ENCODE data around the gene SYNE1. TPM values are rescaled to one million over a fixed set of nuclear protein-coding genes. Genes with fewer than 3 reads are reported as not detected.
A peak's percentile ranks its signal among the peaks of the same experiment; 100 is the strongest.

Gene SYNE1
- polyA plus RNA-seq, 1 donor from 2014 or later, result 30.9 TPM

- peaks cover 20 to 24% (median 24%) of the 10 kb centered on the region in 3 donors for H3K4me1 Mint-ChIP-seq
- no peak overlapping the region for H3K4me3 Mint-ChIP-seq
- no peaks in the 10 kb centered on the region for H3K27me3 Mint-ChIP-seq
- H3K9me3 Mint-ChIP-seq, result no peaks in the 10 kb centered on the region
- peaks cover 8% of the 10 kb centered on the region for H3K36me3 Mint-ChIP-seq
- peak overlapping the region in 1 of 3 donors; percentile 42 for H3K27ac Mint-ChIP-seq
Measured at GRCh38 chr6:152295346-152295745, 341.8 kb downstream of the SYNE1 start.

DNA sequence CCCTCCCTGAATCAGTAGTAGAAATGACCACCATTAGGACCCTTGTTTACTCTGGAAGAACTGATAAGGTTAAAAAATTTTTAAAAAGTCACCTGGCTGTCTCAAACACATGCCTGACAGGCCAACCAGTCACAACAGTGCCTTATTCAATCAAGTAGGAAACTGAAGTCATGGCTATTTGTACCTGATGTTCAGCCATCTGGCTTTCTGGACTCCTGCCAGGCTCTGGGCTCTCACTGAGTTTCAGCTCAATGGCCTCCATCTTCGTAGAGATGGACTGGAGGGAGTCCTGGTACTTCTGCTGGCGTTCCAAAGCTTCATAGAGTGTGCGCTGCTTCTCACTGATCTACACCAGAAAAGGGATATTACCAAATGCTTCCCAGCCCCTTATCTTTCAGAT, 343.8 kb downstream of the SYNE1 start:
- Mint-ChIP-seq H3K27me3 (no peaks in the 10 kb centered on the region), H3K4me1 (peaks cover 7 to 12% (median 10%) of the 10 kb centered on the region in 3 donors)

DNA sequence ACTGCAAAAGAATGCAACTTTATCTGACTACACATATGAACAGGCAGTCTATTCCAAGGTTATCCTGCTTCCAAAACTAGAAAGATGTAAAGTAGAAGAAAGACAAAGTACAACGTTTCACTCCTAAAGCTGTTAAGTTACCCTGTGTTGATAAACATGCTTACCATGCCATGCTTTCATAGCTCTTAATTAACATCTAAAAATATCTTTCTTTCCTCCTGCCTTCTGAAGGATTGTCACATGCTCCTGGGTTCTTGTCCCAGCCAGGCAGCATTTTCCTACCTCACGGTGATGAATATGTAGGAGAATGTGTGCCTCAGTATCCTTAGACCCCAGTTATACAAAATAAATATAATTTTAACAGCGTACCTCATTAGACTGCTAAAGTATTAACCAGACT, 344.6 kb downstream of the SYNE1 start:
- Mint-ChIP-seq H3K36me3 (peaks cover 11% of the 10 kb centered on the region), H3K9me3 (no peaks in the 10 kb centered on the region), H3K27ac (no peak overlapping the region), H3K4me3 (no peak overlapping the region), H3K4me1 (peaks cover 3 to 7% (median 6%) of the 10 kb centered on the region in 3 donors), H3K27me3 (no peaks in the 10 kb centered on the region)

More for the DNA sequence above, 343.8 kb downstream of the SYNE1 start:
- no peak overlapping the region for H3K4me3 Mint-ChIP-seq
- no peaks in the 10 kb centered on the region for H3K9me3 Mint-ChIP-seq
- H3K36me3 Mint-ChIP-seq, result peaks cover 11% of the 10 kb centered on the region
- H3K27ac Mint-ChIP-seq, result no peak overlapping the region

DNA sequence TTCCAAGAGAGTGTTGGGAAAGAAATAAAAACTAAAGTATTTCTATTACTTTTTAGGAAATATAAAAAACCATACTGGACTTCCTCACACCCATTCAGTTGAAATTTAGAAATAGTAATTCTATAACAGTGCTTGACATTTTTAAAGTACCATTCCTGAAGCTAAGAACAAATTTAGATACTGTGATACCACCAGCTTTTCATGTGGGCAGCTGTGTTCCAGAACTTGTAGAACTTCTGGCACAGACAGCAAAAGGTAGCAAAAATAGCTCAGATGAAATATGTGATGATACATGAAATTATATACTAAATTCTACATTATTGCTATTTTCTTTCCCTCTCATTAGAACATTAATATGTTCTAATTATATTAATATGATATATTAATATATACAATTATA, 346.5 kb downstream of the SYNE1 start:
- H3K9me3 Mint-ChIP-seq, result no peaks in the 10 kb centered on the region
- H3K4me1 Mint-ChIP-seq, result peaks cover 0 to 3% (median 3%) of the 10 kb centered on the region in 3 donors
- H3K27me3 Mint-ChIP-seq, result no peaks in the 10 kb centered on the region
- H3K36me3 Mint-ChIP-seq, result peaks cover 9% of the 10 kb centered on the region
- no peak overlapping the region for H3K4me3 Mint-ChIP-seq
- H3K27ac Mint-ChIP-seq, result no peak overlapping the region

DNA sequence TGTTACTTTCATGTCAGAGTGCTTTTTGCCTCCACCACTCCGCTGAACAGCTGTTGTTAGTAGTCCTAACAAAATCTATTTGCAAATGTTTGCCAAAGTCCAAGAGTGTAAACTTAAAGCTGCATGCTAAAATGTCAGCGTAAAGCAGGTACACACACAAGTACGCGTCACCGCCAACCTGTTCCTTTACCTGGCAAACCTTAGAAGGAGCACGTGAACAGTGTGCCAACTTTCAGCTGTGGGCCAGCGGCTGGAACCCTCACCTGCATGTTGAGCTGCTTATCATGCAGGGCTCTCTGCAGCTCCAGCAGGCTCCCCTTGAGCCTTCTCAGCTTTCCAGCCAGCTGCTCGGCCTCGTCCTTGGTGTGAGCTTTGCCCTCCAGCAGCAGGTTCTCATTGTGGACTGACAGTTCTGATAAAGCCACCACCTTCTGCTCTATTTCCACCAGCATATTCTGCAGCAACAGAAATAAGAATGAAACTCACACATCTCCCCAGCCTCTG, 359.3 kb downstream of the SYNE1 start:
- H3K9me3 Mint-ChIP-seq, result no peaks in the 10 kb centered on the region
- no peak overlapping the region for H3K4me3 Mint-ChIP-seq
- H3K4me1 Mint-ChIP-seq, result no peaks in the 10 kb centered on the region
- H3K27me3 Mint-ChIP-seq, result no peaks in the 10 kb centered on the region
- peaks cover 5% of the 10 kb centered on the region for H3K36me3 Mint-ChIP-seq
- H3K27ac Mint-ChIP-seq, result no peak overlapping the region

DNA sequence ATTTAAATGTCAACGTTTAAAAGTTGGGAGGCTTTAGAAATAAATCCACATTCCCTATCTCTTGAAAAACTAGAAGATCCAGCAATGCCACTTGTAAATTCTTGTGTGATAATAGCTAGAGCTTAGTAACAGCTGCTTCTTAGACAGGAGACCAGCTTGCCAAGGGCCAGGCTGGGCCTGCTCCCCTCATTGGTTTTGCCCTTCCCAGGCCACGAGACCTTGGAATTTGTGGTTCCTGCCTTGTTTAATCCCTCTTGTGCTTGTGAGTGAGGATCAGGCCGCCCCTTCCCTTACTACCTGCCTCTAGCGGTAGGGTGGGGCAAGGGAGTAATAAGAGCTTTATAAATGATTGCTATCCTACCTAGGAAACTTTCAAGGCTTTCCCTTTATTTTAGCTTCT, 363.5 kb downstream of the SYNE1 start:
- Mint-ChIP-seq H3K27me3 (no peaks in the 10 kb centered on the region), H3K9me3 (no peaks in the 10 kb centered on the region), H3K4me3 (no peak overlapping the region), H3K27ac (no peak overlapping the region), H3K4me1 (no peaks in the 10 kb centered on the region), H3K36me3 (no peaks in the 10 kb centered on the region)

GRCh38 chr6:152273002-152273401, 364.2 kb downstream of the SYNE1 start:
- H3K27ac Mint-ChIP-seq, result no peak overlapping the region
- no peaks in the 10 kb centered on the region for H3K4me1 Mint-ChIP-seq
- H3K36me3 Mint-ChIP-seq, result no peaks in the 10 kb centered on the region
- H3K4me3 Mint-ChIP-seq, result no peak overlapping the region
- no peaks in the 10 kb centered on the region for H3K9me3 Mint-ChIP-seq
- no peaks in the 10 kb centered on the region for H3K27me3 Mint-ChIP-seq

- Mint-ChIP-seq H3K4me3 (no peak overlapping the region), H3K36me3 (no peaks in the 10 kb centered on the region), H3K4me1 (no peaks in the 10 kb centered on the region), H3K27ac (no peak overlapping the region), H3K9me3 (no peaks in the 10 kb centered on the region), H3K27me3 (no peaks in the 10 kb centered on the region)
Measured at GRCh38 chr6:152272486-152272885, 364.7 kb downstream of the SYNE1 start.

- Mint-ChIP-seq H3K4me1 (no peaks in the 10 kb centered on the region), H3K9me3 (no peaks in the 10 kb centered on the region), H3K27ac (no peak overlapping the region), H3K27me3 (no peaks in the 10 kb centered on the region), H3K36me3 (no peaks in the 10 kb centered on the region), H3K4me3 (no peak overlapping the region)
Measured at GRCh38 chr6:152271776-152272464, 365.2 kb downstream of the SYNE1 start.

DNA sequence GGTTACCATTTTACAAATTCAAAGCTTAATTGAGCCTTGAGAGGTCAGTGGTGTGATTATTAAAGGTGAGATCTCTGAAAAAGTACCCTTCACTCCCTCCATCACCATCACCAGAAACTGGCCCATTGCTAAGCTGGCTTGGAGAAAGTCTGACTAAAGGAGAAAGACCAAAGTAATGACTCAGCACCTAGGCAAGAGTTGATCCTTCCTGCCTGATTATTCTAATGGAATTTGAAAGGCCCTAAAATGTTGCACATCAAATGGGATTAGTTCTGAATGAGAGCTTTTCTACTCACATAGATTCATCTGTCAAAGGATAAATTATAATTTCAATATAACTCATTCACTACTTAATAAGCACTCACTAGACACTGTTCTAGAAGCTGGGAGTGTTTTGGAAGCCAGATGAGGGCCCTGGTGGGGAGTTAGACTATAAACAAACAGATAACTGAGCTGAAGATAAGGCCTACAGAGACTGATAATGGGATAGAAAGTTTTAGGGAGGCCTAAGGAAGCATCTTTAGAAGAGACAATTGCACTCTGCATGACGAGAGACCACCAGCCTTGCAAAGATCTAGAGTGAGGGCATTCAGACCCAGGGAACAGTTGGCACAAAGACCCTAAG, 366.7 kb downstream of the SYNE1 start:
- no peaks in the 10 kb centered on the region for H3K4me1 Mint-ChIP-seq
- no peaks in the 10 kb centered on the region for H3K9me3 Mint-ChIP-seq
- no peak overlapping the region for H3K4me3 Mint-ChIP-seq
- H3K36me3 Mint-ChIP-seq, result no peaks in the 10 kb centered on the region
- H3K27ac Mint-ChIP-seq, result peak overlapping the region in 1 of 3 donors; percentile 54
- no peaks in the 10 kb centered on the region for H3K27me3 Mint-ChIP-seq

DNA sequence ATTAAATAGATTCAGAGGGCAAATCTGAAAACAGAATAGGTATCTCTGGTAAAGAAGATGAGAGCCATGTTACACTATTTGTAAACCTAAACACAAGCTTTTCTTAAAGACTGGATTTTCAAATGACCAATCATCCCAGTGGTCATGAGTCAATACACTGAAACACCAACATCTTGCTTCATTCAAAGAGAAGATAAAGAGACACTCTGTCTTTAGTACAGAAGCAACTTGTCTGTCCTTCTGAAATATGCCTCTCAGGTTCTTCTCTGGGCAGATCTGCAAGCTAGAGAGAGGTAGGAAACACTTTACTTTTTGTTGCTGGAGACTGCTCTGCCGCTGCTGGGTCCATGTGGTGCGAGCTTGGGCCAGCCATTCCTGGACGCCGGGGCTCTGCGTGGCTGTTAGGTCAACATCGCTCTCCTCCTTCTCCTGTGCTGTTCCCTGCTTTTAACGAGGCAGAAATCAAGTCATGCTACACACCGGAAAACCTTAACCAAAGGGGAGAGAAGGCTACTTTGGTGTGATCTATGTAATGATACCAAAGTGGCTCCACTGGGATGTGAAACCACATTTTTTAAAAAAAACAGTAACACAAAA, 368.2 kb downstream of the SYNE1 start:
- Mint-ChIP-seq H3K4me3 (no peak overlapping the region), H3K9me3 (no peaks in the 10 kb centered on the region), H3K27ac (no peak overlapping the region), H3K27me3 (no peaks in the 10 kb centered on the region), H3K36me3 (peaks cover 3% of the 10 kb centered on the region), H3K4me1 (no peaks in the 10 kb centered on the region)

DNA sequence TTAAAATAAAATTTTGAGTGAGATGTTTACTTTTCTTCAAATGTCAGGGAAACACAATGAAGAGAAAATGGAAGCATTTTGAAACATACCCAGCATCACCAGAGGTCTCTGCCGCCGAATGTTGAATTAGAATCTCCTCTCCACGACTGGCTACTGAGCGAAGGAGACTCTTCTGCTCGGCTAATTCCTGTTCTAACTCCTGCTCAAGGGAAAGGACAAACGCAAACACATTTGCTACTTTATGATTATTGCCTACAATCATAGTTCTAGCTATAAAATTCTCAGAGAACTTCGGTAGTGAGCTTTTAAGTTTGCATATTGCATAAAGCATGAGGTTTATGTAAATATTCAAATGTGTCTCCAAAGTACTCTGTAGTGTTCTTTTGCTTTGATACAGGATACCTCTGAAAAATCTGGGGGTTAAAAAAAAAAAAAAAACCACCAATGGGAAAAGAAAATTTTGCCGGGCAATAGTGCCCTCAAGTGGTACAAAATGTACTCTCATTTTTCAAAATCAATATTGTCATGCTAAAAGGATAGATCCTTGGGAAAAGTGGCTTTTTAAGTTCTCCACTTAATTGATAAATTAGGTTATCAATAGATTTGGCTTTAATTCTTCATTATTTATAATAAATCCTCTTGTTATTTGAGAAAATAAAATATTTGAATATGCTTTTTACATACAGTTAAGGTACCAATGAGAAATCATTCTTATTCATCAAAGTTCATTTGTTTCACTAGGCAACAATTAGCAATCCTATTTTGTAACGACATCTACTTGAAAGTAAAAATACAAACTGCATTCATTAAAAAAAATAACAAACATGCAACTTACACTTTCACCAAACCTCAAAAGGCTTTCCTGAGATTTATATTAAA, 369.0 kb downstream of the SYNE1 start:
- Mint-ChIP-seq H3K36me3 (peaks cover 3% of the 10 kb centered on the region), H3K4me3 (no peak overlapping the region), H3K4me1 (no peaks in the 10 kb centered on the region), H3K9me3 (no peaks in the 10 kb centered on the region), H3K27me3 (no peaks in the 10 kb centered on the region), H3K27ac (no peak overlapping the region)

DNA sequence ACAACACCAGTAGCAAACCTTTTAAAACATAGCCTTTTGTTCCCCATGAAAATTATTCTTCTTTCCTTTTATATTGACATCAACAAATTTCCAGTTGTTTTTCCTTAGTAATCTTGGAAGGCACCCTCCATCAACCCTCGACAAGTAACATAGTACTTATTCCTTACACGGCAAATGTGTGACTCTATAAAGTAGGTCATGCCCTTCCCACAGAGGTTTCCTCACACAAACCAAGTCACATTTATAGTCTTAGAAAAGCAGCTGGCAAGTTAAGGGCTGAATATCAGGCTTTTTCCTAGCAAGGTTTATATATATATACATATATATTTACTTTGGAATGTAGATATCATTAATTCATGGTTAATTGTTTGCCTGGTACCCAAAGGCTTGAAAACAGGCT, 371.5 kb downstream of the SYNE1 start:
- Mint-ChIP-seq H3K36me3 (peaks cover 16% of the 10 kb centered on the region), H3K27me3 (no peaks in the 10 kb centered on the region), H3K4me1 (peaks cover 0 to 2% (median 0%) of the 10 kb centered on the region in 3 donors), H3K27ac (no peak overlapping the region), H3K4me3 (no peak overlapping the region), H3K9me3 (peaks cover 0 to 1% (median 0%) of the 10 kb centered on the region in 3 donors)

DNA sequence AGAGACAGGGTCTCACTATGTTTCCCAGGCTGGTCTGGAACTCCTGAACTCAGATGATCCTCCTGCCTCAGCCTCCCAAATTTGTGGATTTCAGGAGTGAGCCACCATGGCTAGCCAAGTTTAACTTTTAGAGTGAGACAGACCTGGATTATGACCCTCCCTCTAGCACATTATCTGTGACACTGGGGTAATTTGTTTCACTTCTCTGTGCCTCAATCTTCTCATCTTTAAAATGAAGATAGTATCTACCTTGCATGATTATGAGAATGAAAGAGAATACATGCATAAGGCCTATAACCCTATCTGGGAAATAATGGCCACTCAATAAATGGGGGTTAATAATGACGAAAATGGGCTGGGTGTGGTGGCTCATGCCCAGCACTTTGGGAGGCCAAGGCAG, 373.6 kb downstream of the SYNE1 start:
- H3K27ac Mint-ChIP-seq, result no peak overlapping the region
- no peaks in the 10 kb centered on the region for H3K27me3 Mint-ChIP-seq

GRCh38 chr6:152261179-152261578, 376.0 kb downstream of the SYNE1 start:
- no peak overlapping the region for H3K4me3 Mint-ChIP-seq
- peak overlapping the region in 1 of 3 donors; percentile 78 for H3K27ac Mint-ChIP-seq
- no peaks in the 10 kb centered on the region for H3K27me3 Mint-ChIP-seq
- H3K9me3 Mint-ChIP-seq, result peaks cover 0 to 1% (median 0%) of the 10 kb centered on the region in 3 donors
- peaks cover 26% of the 10 kb centered on the region for H3K36me3 Mint-ChIP-seq
- peaks cover 0 to 2% (median 0%) of the 10 kb centered on the region in 3 donors for H3K4me1 Mint-ChIP-seq

More for the DNA sequence above, 373.6 kb downstream of the SYNE1 start:
- Mint-ChIP-seq H3K36me3 (peaks cover 19% of the 10 kb centered on the region), H3K9me3 (peaks cover 0 to 1% (median 0%) of the 10 kb centered on the region in 3 donors), H3K4me1 (peaks cover 0 to 2% (median 0%) of the 10 kb centered on the region in 3 donors), H3K4me3 (peak overlapping the region in 1 of 4 donors; percentile 43)

All from IgD-negative memory B cell (primary cell).